ENCODE data around the gene FAM76A. TPM values are rescaled to one million over a fixed set of nuclear protein-coding genes. Genes with fewer than 3 reads are reported as not detected.
A peak's percentile ranks its signal among the peaks of the same experiment; 100 is the strongest.

The FAM76A gene
- total RNA-seq, 1 donor from 2014 or later, result 18.0 TPM

- ATAC-seq (peak; percentile 23 to 37), DNase-seq (no peak)
- no peaks in the 10 kb centered on the region for H3K9me3 ChIP-seq
- H3K4me1 ChIP-seq, result peaks cover 4% of the 10 kb centered on the region
- TF ChIP-seq, protein P1, sequence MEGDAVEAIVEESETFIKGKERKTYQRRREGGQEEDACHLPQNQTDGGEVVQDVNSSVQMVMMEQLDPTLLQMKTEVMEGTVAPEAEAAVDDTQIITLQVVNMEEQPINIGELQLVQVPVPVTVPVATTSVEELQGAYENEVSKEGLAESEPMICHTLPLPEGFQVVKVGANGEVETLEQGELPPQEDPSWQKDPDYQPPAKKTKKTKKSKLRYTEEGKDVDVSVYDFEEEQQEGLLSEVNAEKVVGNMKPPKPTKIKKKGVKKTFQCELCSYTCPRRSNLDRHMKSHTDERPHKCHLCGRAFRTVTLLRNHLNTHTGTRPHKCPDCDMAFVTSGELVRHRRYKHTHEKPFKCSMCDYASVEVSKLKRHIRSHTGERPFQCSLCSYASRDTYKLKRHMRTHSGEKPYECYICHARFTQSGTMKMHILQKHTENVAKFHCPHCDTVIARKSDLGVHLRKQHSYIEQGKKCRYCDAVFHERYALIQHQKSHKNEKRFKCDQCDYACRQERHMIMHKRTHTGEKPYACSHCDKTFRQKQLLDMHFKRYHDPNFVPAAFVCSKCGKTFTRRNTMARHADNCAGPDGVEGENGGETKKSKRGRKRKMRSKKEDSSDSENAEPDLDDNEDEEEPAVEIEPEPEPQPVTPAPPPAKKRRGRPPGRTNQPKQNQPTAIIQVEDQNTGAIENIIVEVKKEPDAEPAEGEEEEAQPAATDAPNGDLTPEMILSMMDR (IDR thresholded peaks at IDR 0.05), result no peak
- H3K27me3 ChIP-seq (ENCODE audit: low read depth), result no peaks in the 10 kb centered on the region
- H3K36me3 ChIP-seq, result peaks cover 80% of the 10 kb centered on the region
- H3K27ac ChIP-seq, result no peak overlapping the region
- intact Hi-C loops (cut with DNase I), result no loop called here
- H3K4me3 ChIP-seq, result no peak overlapping the region
Observed at GRCh38 chr1:27755865-27756264, 30.1 kb downstream of the FAM76A start.

- Histone ChIP-seq H3K9me3 (no peaks in the 10 kb centered on the region), H3K4me3 (no peak overlapping the region), H3K36me3 (peaks cover 76% of the 10 kb centered on the region), H3K27ac (no peak overlapping the region), H3K4me1 (peaks cover 4% of the 10 kb centered on the region), H3K27me3 (ENCODE audit: low read depth) (no peaks in the 10 kb centered on the region)
- ATAC-seq (no peak), DNase-seq (no peak)
- TF ChIP-seq, protein P1 (IDR thresholded peaks at IDR 0.05), result no peak
- intact Hi-C loops (cut with DNase I), result no loop called here
Observed at GRCh38 chr1:27759236-27759635, 33.5 kb downstream of the FAM76A start.

DNA sequence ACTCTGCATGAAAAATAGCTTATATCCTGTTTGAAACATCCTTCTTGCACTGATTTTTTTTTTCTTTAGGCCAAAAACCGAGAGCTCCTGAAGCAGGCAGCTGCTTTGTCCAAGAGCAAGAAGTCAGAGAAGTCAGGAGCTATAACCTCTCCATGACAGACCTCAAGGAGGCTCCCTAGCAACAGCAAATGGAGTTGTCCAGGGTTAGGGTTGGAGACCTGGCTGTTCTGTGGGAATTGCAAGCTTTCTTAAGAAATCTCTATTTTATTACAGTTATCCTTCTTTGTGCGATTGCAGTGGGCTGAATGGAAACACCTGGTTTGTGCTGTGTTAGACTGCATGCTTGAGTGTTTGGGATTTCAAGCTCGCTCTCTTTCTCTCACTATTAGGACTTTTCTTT, 34.7 kb downstream of the FAM76A start:
- no peak for ATAC-seq
- TF ChIP-seq, protein P1 (IDR thresholded peaks at IDR 0.05), result peak; percentile 10
- Histone ChIP-seq H3K4me3 (no peak overlapping the region), H3K36me3 (peaks cover 64% of the 10 kb centered on the region), H3K4me1 (peaks cover 2% of the 10 kb centered on the region), H3K27me3 (ENCODE audit: low read depth) (no peaks in the 10 kb centered on the region), H3K9me3 (no peaks in the 10 kb centered on the region), H3K27ac (no peak overlapping the region)
- intact Hi-C loops (cut with DNase I), result no loop called here
- no peak for DNase-seq

DNA sequence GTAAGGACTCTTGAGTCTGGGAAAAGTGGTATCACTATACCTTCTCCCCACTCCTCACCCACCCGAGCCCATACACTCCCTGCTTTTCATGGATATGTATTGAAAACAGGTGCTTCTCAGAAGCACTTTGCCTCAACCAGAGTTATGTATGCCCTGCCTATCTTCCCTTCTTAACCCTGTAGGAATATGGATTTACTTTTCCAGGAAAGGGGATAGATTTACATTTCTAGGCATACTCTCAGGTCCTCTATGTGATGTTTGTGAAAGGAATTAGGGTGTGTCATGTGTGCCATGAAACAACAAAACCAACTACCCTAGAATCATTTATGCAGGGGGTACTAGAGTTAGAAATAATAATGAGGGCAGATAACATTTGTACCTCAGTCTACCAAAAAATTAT, 36.3 kb downstream of the FAM76A start:
- H3K27ac ChIP-seq, result no peak overlapping the region
- no peaks in the 10 kb centered on the region for H3K27me3 ChIP-seq (ENCODE audit: low read depth)
- no peaks in the 10 kb centered on the region for H3K9me3 ChIP-seq
- H3K4me1 ChIP-seq, result no peaks in the 10 kb centered on the region
- intact Hi-C loops (cut with DNase I), result no loop called here
- TF ChIP-seq, protein P1 (IDR thresholded peaks at IDR 0.05), result no peak
- H3K36me3 ChIP-seq, result peaks cover 48% of the 10 kb centered on the region
- ATAC-seq (no peak), DNase-seq (no peak)
- H3K4me3 ChIP-seq, result no peak overlapping the region

DNA sequence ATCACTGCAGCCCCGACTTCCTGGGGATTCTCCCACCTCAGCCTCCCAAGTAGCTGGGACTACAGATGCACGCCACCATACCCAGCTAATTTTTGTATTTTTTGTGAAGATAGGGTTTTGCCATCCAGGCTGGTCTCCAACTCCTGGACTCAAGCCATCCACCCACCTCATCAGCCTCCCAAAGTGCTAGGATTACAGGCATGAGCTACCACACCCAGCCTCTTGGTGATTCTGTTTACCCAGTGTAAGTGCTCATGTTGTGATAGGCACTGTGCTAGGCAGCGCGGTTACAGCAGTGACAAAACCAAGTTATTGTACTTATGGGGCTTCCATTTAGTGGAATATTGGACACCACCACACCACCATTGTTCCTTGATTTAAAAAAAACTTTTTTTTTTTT, 37.6 kb downstream of the FAM76A start:
- no peak for DNase-seq
- Histone ChIP-seq H3K36me3 (peaks cover 38% of the 10 kb centered on the region), H3K4me1 (no peaks in the 10 kb centered on the region), H3K9me3 (no peaks in the 10 kb centered on the region), H3K27ac (no peak overlapping the region), H3K27me3 (ENCODE audit: low read depth) (no peaks in the 10 kb centered on the region), H3K4me3 (no peak overlapping the region)
- TF ChIP-seq, protein P1 (IDR thresholded peaks at IDR 0.05), result no peak
- ATAC-seq, result no peak
- intact Hi-C loops (cut with DNase I), result no loop called here
